CD4-positive, alpha-beta T cell (primary cell): ENCODE data around the gene ST6GALNAC3. TPM values are rescaled to one million over a fixed set of nuclear protein-coding genes. Genes with fewer than 3 reads are reported as not detected.
A peak's percentile ranks its signal among the peaks of the same experiment; 100 is the strongest.

ENCODE experiments used
- ATAC-seq: fragments of 200-7000 bp; cut with Tn5 transposase; one replicate; pipeline ENCODE4 v1.10.0; 2022; ENCODE audit warnings: mild to moderate bottlenecking; ENCODE audit not compliant: poor library complexity
- CTCF ChIA-PET: fragments of 350-600 bp; sonication (Branson Sonifier 250); formaldehyde crosslinking; loops from one replicate; lab custom pipeline; 2021; ENCODE audit warnings: antibody characterized with exemption, inconsistent platforms; lab: Charles Lee
- POLR2A ChIA-PET: fragments of 350-600 bp; sonication (Branson Sonifier 250); formaldehyde crosslinking; loops from one replicate; lab custom pipeline; 2021; ENCODE audit warnings: antibody characterized with exemption, inconsistent platforms; lab: Charles Lee
- DNase-seq, 14 experiments: peaks; one replicate each; pipeline ENCODE4 v3.0.0-alpha.2; 2013 to 2020; ENCODE audit warnings: mixed read lengths in 2 of 14
- H3K27ac ChIP-seq, 2 donors: one replicate each; pipeline versions ENCODE4 v1.5.1 to v1.7.0; 2013; ENCODE audit warnings: low read length in 2 of 2, low read depth in 1 of 2, mild to moderate bottlenecking in 1 of 2
- H3K27me3 ChIP-seq, 2 experiments: 1 replicate in 1 of 2; 2 replicates in 1 of 2; pipeline versions ENCODE4 v1.6.1 to v1.7.0; 2013; ENCODE audit warnings: low read length in 2 of 2, control low read depth in 1 of 2, mild to moderate bottlenecking in 1 of 2, moderate library complexity in 1 of 2; ENCODE audit not compliant: insufficient read depth in 2 of 2, control insufficient read depth in 1 of 2
- H3K36me3 ChIP-seq: one replicate; pipeline ENCODE4 v1.6.1; 2013; ENCODE audit warnings: low read length, control low read depth; ENCODE audit not compliant: insufficient read depth
- H3K4me1 ChIP-seq: one replicate; pipeline ENCODE4 v1.6.1; 2013; ENCODE audit warnings: low read length, control low read depth; ENCODE audit not compliant: insufficient read depth
- H3K4me3 ChIP-seq: one replicate; pipeline ENCODE4 v1.5.1; 2013; ENCODE audit warnings: mild to moderate bottlenecking, low read length, moderate library complexity
- H3K9me3 ChIP-seq, 2 experiments: 1 replicate in 1 of 2; 2 replicates in 1 of 2; pipeline versions ENCODE4 v1.6.1 to v1.7.0; 2013; ENCODE audit warnings: low read length in 2 of 2, mild to moderate bottlenecking in 2 of 2, control low read depth in 1 of 2, moderate library complexity in 1 of 2; ENCODE audit not compliant: control insufficient read depth in 1 of 2, insufficient read depth in 1 of 2
- H3K27ac Mint-ChIP-seq: one replicate; pipeline ENCODE4 v1.8.0; 2020; ENCODE audit warnings: mixed read lengths
- H3K27me3 Mint-ChIP-seq: one replicate; pipeline ENCODE4 v1.8.0; 2021; ENCODE audit warnings: mixed read lengths
- H3K36me3 Mint-ChIP-seq: one replicate; pipeline ENCODE4 v1.8.0; 2021; ENCODE audit warnings: low read depth, mixed read lengths
- H3K4me1 Mint-ChIP-seq: one replicate; pipeline ENCODE4 v1.8.0; 2021; ENCODE audit warnings: low read depth, mixed read lengths
- H3K4me3 Mint-ChIP-seq: one replicate; pipeline ENCODE4 v1.8.0; 2020; ENCODE audit warnings: mild to moderate bottlenecking, mixed read lengths
- H3K9me3 Mint-ChIP-seq: one replicate; pipeline ENCODE4 v1.8.0; 2020; ENCODE audit warnings: mixed read lengths
- CTCF ChIP-seq: fragments of 200-600 bp; IDR thresholded peaks from one replicate; pipeline ENCODE4 v1.8.0; 2022; ENCODE audit warnings: antibody characterized with exemption, mild to moderate bottlenecking
- intact Hi-C, 2 experiments: fragments of 100-400 bp; cut with DNase I in 1 of 2; cut with micrococcal nuclease in 1 of 2; formaldehyde crosslinking; loops; one replicate each; pipeline versions ENCODE4 v1.15.1 to v1.9.0; 2023 to 2025; cut with DNase I, micrococcal nuclease
- total RNA-seq, 174 experiments: library from RNA in 2 of 174; stranded (reverse) in 2 of 174; gene quantifications; one replicate each; pipeline ENCODE4 v1.2.3 and lab custom pipeline; 2021 to 2026

ST6GALNAC3 gene
- total RNA-seq, 2 experiments from 2014 or later, result 0.77 to 1.3 TPM

- Mint-ChIP-seq H3K27ac (peak overlapping the region; percentile 67), H3K4me1 (peaks cover 12% of the 10 kb centered on the region), H3K36me3 (no peaks in the 10 kb centered on the region), H3K9me3 (no peaks in the 10 kb centered on the region), H3K27me3 (peaks cover 5% of the 10 kb centered on the region), H3K4me3 (peak overlapping the region; percentile 85)
- DNase-seq, result peak; percentile 64 to 86 (median 76)
- Histone ChIP-seq H3K4me3 (peak overlapping the region; percentile 59), H3K36me3 (no peaks in the 10 kb centered on the region), H3K9me3 (no peaks in the 10 kb centered on the region), H3K27me3 (no peaks in the 10 kb centered on the region), H3K4me1 (peaks cover 9% of the 10 kb centered on the region), H3K27ac (peak overlapping the region in 1 of 2 donors; percentile 52)
- POLR2A ChIA-PET, result interaction anchor here (0.6 to 1.1 kb wide), 5 partner anchors 8 to 1613 kb away, joined by 3 to 5 read pairs (median 3); no protein-coding TSS in a partner anchor
- TF ChIP-seq CTCF, result peak; percentile 90
- CTCF ChIA-PET, result interaction anchor here (0.6 to 2.7 kb wide), 10 partner anchors 9 to 972 kb away, joined by 3 to 16 read pairs (median 3); no protein-coding TSS in a partner anchor
- ATAC-seq, result peak; percentile 93
- intact Hi-C loops, result loop anchor here (1.0 to 10.0 kb wide), 12 partner anchors 160 to 1960 kb away; no protein-coding TSS in a partner anchor
These were observed 79.8 kb downstream of the ST6GALNAC3 start for GRCh38 chr1:76154206-76154956.

GRCh38 chr1:76156987-76157386, 82.4 kb downstream of the ST6GALNAC3 start:
- no peak for TF ChIP-seq CTCF
- ChIA-PET POLR2A (no interaction called here), CTCF (no interaction called here)
- no peak overlapping the region for H3K4me3 Mint-ChIP-seq
- H3K4me1 ChIP-seq, result peaks cover 9% of the 10 kb centered on the region
- peaks cover 12% of the 10 kb centered on the region for H3K4me1 Mint-ChIP-seq
- H3K9me3 Mint-ChIP-seq, result no peaks in the 10 kb centered on the region
- no peaks in the 10 kb centered on the region for H3K36me3 Mint-ChIP-seq
- no peaks in the 10 kb centered on the region for H3K27me3 Mint-ChIP-seq
- H3K27ac ChIP-seq, result no peak overlapping the region
- no peaks in the 10 kb centered on the region for H3K27me3 ChIP-seq
- DNase-seq (no peak), ATAC-seq (no peak)
- no peak overlapping the region for H3K27ac Mint-ChIP-seq
- intact Hi-C loops, result loop anchor here in 1 of 2 experiments (10.0 kb wide), 2 partner anchors 162 to 388 kb away; no protein-coding TSS in a partner anchor
- no peaks in the 10 kb centered on the region for H3K9me3 ChIP-seq
- no peak overlapping the region for H3K4me3 ChIP-seq
- no peaks in the 10 kb centered on the region for H3K36me3 ChIP-seq

- Mint-ChIP-seq H3K27ac (no peak overlapping the region), H3K27me3 (no peaks in the 10 kb centered on the region), H3K4me1 (peaks cover 12% of the 10 kb centered on the region), H3K4me3 (no peak overlapping the region), H3K9me3 (no peaks in the 10 kb centered on the region), H3K36me3 (no peaks in the 10 kb centered on the region)
- no peaks in the 10 kb centered on the region for H3K36me3 ChIP-seq
- intact Hi-C loops, result loop anchor here in 1 of 2 experiments (10.0 kb wide), 2 partner anchors 163 to 387 kb away; no protein-coding TSS in a partner anchor
- no peaks in the 10 kb centered on the region for H3K27me3 ChIP-seq
- no peaks in the 10 kb centered on the region for H3K9me3 ChIP-seq
- DNase-seq (no peak), ATAC-seq (no peak)
- no peak overlapping the region for H3K27ac ChIP-seq
- ChIA-PET CTCF (no interaction called here), POLR2A (no interaction called here)
- H3K4me3 ChIP-seq, result no peak overlapping the region
- peaks cover 9% of the 10 kb centered on the region for H3K4me1 ChIP-seq
- TF ChIP-seq CTCF, result no peak
These were observed 83.6 kb downstream of the ST6GALNAC3 start for GRCh38 chr1:76158126-76158525.
